HuH-7.5 (cell line): ENCODE measurements around the gene GOLM1.
A peak's percentile ranks its signal among the peaks of the same experiment; 100 is the strongest.
"Not testable (repeated sequence)": the region's sequence is repeated elsewhere in the genome, so short reads cannot be mapped to it uniquely, and the experiment has no call there.

ENCODE experiments used
- DNase-seq: peaks from one replicate; pipeline ENCODE4 v3.0.0; 2011; ENCODE audit warnings: low spot score

GOLM1 gene

DNA sequence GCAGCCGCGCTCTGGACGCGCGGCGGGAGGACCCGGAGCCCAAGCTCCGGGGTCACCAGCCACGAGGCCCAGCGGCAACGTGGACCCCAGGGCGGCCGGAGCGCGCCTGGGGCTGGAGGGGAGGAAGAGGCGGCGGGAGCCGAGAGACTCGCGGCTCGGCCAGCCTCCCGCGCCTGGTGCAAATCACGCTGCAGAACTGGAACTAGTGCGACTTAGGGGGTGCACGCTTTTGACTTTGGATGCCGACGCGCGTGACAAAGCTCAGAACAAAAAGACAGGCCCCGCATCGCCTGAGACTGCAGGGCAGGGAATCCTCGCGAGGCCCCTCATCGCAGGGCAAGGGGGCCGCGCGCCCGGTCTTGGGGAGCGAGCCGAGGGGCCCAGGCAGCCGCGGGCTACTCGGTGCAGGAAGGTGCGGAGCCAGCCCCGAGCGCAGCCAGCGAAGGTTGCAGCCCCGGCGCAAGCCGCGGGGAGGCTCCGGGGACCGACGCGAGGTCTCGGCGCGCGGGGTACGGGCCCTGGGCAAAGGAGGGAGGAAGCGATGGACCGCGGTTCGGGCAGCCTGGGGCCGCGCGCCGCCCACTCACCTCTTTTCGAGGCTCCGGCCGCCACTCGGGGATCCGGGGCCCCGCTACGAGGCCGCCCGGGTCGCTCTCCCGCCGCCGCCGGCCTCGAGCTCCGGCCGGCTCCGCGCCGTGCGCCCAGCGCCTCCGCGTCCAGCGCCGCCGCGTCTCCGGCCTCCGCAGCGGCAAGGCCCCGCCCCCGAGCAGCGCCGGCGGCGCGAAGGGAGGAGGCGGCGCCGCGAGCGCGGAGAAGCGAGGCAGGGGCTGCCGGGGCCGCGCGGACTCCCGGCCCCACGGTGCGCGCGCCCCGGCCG lies at the start of gene GOLM1:
Gene GOLM1, minus strand, starts transcription at position 735 of the 877 bp plus-strand sequence. CDS start 20,238 bp downstream, outside the sequence.
- peak; percentile 58 for DNase-seq

DNA sequence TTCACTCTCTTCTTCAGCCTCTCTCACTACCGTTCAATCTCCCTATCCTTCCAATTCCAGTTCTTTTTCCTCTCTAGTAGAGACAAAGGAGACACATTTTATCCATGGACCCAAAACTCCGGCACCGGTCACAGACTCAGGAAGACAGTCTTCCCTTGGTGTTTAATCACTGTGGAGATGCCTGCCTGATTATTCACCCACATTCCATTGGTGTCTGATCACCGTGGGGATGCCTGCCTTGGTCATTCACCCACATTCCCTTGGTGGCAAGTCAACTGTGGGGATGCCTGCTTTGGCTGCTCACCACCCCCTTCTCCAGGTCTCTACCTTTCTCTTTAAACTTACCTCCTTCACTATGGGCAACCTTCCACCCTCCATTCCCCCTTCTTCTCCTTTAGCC lies 47.3 kb upstream of the GOLM1 start:
- DNase-seq = not testable (repeated sequence)

- DNase-seq = not testable (repeated sequence)
Observed at GRCh38 chr9:86145960-86146359, 46.6 kb upstream of the GOLM1 start.

DNA sequence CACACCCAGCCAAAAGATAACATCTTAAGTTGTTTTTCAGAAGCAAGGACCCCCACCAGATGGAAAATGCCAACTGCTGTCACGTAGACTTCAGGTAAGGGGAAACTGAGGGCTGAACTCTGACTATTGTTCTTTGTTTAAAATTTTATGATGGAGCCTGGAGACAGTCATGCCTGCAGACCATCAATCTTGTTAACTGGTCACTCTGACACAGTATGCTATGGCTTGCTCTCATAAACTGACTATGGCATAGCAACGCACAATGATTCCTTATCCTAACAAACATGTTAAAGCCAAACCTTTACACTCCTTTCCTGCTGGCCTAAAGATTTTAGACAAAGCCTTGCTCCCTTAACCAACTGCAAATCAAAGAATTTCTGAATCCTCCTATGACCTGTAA lies 43.6 kb upstream of the GOLM1 start:
- no peak for DNase-seq

DNA sequence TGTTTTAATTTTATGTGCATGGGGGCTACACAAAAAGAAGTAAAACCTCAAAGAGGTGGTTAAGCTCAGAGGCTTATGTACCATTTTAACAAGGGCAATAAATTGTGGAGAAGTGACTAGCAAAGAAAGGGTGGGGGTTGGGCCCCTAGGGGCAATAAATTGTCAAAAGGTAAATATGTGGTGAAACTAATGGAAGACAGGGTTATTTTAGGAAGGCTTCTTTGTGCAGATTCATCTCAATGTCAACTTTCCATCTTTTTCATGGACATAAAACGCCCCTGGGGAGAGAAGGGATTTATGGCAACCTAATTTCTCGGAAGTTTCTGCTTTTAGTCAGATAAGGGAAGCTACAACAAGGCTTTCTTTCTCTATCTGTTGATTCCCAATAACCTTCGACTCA lies 42.5 kb upstream of the GOLM1 start:
- no peak for DNase-seq

GRCh38 chr9:86135371-86135770 lies 36.0 kb upstream of the GOLM1 start:
- no peak for DNase-seq

DNA sequence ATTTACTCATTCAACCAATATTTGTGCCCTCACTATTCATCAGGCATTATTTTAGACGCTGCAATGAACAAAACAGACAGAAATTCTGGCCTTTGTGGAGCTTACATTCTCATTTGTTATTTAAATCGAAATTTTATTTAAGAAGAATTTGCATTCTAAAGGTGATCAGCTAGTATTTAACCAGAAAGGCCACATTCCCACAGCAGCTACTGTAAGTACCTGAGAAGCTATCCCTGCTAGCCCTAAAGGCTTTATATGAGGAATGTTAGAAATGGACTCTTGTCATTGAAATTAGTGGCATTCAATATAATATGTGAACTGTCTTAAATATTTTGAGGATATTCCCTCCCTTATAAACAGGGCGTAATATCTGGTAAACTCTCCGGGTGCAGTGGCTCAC lies 35.0 kb upstream of the GOLM1 start:
- no peak for DNase-seq

GRCh38 chr9:86128235-86128822 lies 29.0 kb upstream of the GOLM1 start:
- DNase-seq = no peak

- DNase-seq = peak; percentile 73
Observed at GRCh38 chr9:86126998-86127972, 27.9 kb upstream of the GOLM1 start.

GRCh38 chr9:86122311-86122710 lies 23.0 kb upstream of the GOLM1 start:
- DNase-seq = no peak

- DNase-seq = no peak
Observed at GRCh38 chr9:86119457-86119856, 20.1 kb upstream of the GOLM1 start.

DNA sequence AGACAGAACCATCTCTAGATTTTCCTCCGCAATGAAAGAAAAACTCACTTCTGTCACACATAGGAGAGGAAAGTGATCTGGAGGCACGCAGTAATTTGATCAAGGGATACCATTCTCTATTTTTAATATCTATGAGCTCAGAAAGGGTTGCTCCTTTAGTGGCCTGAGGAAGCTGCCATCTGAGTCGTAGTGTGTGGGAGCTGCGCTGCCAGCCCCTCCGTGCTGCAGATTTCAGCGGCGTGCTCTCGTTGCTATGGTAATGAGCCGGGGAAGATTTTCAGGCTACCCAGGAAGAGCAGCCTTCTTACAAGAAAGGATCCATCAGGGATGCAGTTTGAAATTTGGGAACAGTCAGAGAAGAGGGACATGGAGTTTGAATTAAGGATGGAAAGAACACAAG lies 17.1 kb upstream of the GOLM1 start:
- no peak for DNase-seq

DNA sequence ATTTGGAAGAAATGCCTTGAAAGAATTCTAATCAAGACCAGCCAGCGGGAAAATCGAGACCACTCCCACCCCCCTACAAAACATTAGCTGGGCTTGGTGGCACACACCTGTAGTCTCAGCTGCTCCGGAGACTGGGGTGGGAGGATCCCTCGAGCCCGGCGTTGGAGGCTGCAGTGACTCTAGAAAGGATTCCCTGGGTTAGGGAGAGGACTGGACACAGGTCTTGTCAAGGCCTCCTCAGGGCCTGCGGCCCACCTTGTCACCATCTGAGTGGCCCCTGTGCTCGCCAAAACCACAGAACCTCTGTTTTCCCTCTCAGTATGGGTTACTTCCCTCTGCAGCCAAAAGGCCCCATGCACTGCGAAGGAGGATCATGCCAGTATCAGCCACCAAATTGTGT lies 16.5 kb upstream of the GOLM1 start:
- DNase-seq = no peak

- DNase-seq = no peak
Observed at GRCh38 chr9:86112057-86112456, 12.7 kb upstream of the GOLM1 start.

DNA sequence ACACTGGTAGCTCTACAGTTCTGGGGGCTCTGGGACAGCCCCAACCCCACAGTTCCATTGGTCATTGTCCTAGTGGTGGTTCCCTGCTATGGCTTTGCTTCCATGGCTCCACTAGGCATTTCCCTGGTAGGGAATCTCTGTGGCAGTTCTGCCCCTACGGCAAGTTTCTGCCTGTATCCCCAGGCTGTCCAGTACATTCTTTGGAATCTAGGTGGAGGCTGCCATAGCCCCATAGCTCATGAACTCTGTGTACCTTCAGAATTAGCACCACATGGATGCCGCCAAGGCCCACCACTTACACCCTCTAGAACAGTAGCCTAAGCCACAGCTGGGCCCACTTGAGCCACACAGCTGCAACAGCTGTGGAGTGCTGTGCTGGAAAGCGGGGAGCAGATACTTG lies 3.3 kb upstream of the GOLM1 start:
- DNase-seq = no peak

DNA sequence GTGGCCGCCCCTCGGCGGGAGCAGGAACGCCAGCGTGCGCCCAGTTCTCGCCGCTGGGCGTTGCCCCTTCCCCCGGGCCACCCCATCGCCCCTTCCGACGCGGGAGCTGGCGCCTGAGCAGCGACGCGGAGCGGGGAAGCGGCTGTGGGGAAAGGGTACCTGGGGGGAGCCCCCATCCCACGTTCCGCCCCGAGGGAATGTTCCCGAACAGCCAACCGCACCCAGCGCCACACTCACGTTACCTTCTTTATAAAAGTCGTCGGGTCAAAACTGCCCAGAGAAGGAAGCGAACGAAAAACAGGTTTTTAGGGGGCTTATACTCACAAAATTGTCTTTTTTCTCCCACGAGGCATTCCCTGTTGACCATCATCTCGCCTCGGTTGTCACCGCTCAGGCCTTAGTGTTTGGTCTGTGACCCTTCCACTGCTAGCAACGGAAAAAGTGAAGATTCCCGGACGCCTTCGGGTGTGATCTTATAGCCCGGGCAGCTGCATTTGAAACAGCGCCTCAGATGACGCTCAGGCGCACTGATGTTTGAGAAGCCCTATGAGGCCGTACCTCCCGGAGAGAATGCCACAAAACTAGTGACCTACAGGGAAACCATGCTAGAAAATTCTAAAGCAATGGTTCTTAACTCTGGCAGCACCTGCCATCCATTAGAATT lies 475 bp upstream of the GOLM1 start:
- DNase-seq = peak; percentile 61

DNA sequence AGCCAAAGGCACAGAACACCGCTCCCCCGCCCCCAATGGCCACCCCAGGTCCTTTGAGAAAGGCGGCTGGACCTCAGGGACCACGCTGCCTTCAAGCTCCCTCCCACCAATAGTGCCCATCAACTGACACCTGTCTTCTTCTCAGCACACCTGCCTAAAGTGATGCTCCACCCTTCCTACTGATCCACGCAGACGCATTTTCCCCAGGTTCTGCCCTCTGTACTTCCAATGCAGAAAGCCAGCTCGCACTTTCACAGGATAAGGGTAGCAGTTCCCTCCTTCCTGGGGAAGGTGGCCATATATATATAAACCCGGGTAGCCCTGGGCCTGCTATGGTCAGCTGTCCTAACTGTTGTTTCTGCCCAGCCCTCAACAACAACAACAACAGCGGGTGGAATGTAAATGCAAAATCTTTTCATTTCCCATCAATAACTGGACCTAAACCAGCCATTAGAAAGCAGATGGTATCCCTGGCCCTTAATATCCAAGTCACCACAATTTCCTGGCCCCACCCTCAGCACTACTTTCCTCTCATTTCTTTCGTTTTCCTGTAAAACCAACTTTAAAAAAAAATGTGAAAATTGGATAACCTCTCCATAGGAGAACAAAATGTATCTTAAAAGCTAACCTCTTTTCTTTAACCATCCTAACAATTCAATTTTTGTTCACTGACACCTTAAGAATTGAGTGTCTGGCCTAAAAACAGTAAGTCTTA lies 1.7 kb downstream of the GOLM1 start:
- no peak for DNase-seq

GRCh38 chr9:86096386-86096785 lies 3.0 kb downstream of the GOLM1 start:
- DNase-seq = no peak

- DNase-seq = peak; percentile 79
Observed at GRCh38 chr9:86093788-86094555, 5.4 kb downstream of the GOLM1 start.

DNA sequence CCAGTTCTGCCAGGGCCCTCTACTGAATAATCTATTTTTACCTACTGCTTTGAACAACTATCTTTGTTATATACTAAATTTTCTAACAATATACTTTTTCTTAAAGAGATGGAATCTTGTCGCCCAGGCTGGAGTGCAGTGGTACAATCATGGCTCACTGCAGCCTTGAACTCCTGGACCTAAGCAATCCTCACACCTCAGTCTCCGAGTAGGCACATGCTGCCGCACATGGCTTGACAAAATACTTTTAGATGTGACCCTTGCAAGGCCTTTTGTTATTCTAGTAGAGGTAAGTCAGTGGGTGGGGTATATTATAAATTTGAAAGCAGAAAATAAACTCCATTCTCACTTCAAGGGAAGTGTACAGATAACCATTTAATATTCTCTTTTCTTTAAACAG lies 7.9 kb downstream of the GOLM1 start:
- no peak for DNase-seq
